Mesenchymal stem cell (in vitro differentiated cells and primary cell): ENCODE results near the gene C9orf40.

Experiments
- DNase-seq: peaks from one replicate; pipeline ENCODE4 v3.0.0-alpha.2; 2013
- H2AFZ ChIP-seq: one replicate; pipeline ENCODE4 v1.6.1; 2013; ENCODE audit warnings: low read depth, mild to moderate bottlenecking, control low read depth, inconsistent platforms, low read length, moderate library complexity
- H2AK5ac ChIP-seq: 2 replicates; pipeline ENCODE4 v1.6.1; 2013; ENCODE audit warnings: low read length, moderate library complexity, mild to moderate bottlenecking, inconsistent platforms; ENCODE audit not compliant: severe bottlenecking
- H2BK120ac ChIP-seq: one replicate; pipeline ENCODE4 v1.6.1; 2013; ENCODE audit warnings: low read depth, mild to moderate bottlenecking, inconsistent platforms, low read length, moderate library complexity
- H2BK12ac ChIP-seq, 2 experiments: one replicate each; pipeline ENCODE4 v1.6.1; 2013; ENCODE audit warnings: inconsistent platforms in 2 of 2, low read length in 2 of 2, mild to moderate bottlenecking in 2 of 2, moderate library complexity in 2 of 2, control low read depth in 1 of 2
- H2BK15ac ChIP-seq: one replicate; pipeline ENCODE4 v1.6.1; 2013; ENCODE audit warnings: mild to moderate bottlenecking, low read depth, inconsistent platforms; ENCODE audit not compliant: poor library complexity, severe bottlenecking
- H2BK5ac ChIP-seq: 2 replicates; pipeline ENCODE4 v1.6.1; 2013; ENCODE audit warnings: low read depth, mild to moderate bottlenecking, low read length, control low read depth, inconsistent platforms; ENCODE audit not compliant: poor library complexity, severe bottlenecking
- H3K14ac ChIP-seq, 2 experiments: one replicate each; pipeline ENCODE4 v1.6.1; 2013; ENCODE audit warnings: inconsistent platforms in 2 of 2, low read length in 2 of 2, control low read depth in 1 of 2, mild to moderate bottlenecking in 1 of 2, moderate library complexity in 1 of 2
- H3K18ac ChIP-seq, 2 experiments: one replicate each; pipeline ENCODE4 v1.6.1; 2013; ENCODE audit warnings: inconsistent platforms in 2 of 2, low read length in 2 of 2, control low read depth in 1 of 2, low read depth in 1 of 2, mild to moderate bottlenecking in 1 of 2
- H3K23ac ChIP-seq, 2 experiments: one replicate each; pipeline ENCODE4 v1.6.1; 2013; ENCODE audit warnings: inconsistent platforms in 2 of 2, low read length in 2 of 2, mild to moderate bottlenecking in 2 of 2, moderate library complexity in 2 of 2, control low read depth in 1 of 2
- H3K27ac ChIP-seq: 2 replicates; pipeline ENCODE4 v1.5.1; 2013; ENCODE audit warnings: mild to moderate bottlenecking, moderate library complexity, low read length, control low read depth, inconsistent platforms; ENCODE audit not compliant: poor library complexity, severe bottlenecking
- H3K27me3 ChIP-seq, 2 experiments: 2 replicates each; pipeline versions ENCODE4 v1.6.1 to v1.7.0; 2013; ENCODE audit warnings: low read length in 2 of 2, mild to moderate bottlenecking in 2 of 2, moderate library complexity in 2 of 2, control low read depth in 1 of 2, inconsistent platforms in 1 of 2; ENCODE audit not compliant: control insufficient read depth in 1 of 2, insufficient read depth in 1 of 2
- H3K36me3 ChIP-seq, 2 experiments: 2 replicates each; pipeline versions ENCODE4 v1.6.1 to v1.7.0; 2013; ENCODE audit warnings: low read length in 2 of 2, control low read depth in 1 of 2, inconsistent platforms in 1 of 2, low read depth in 1 of 2, mild to moderate bottlenecking in 1 of 2; ENCODE audit not compliant: insufficient read depth in 2 of 2, control insufficient read depth in 1 of 2
- H3K4ac ChIP-seq, 2 experiments: one replicate each; pipeline ENCODE4 v1.6.1; 2013; ENCODE audit warnings: inconsistent platforms in 2 of 2, low read length in 2 of 2, mild to moderate bottlenecking in 2 of 2, moderate library complexity in 2 of 2, control low read depth in 1 of 2, low read depth in 1 of 2
- H3K4me1 ChIP-seq: 2 replicates; pipeline ENCODE4 v1.6.1; 2013; ENCODE audit warnings: low read depth, low read length, control low read depth; ENCODE audit not compliant: control insufficient read depth, insufficient read depth
- H3K4me2 ChIP-seq: 2 replicates; pipeline ENCODE4 v1.6.1; 2013; ENCODE audit warnings: low read length, mild to moderate bottlenecking, inconsistent platforms; ENCODE audit not compliant: poor library complexity, severe bottlenecking
- H3K4me3 ChIP-seq, 2 experiments: 2 replicates each; pipeline versions ENCODE4 v1.5.1 to v1.7.0; 2013; ENCODE audit warnings: low read length in 2 of 2, mild to moderate bottlenecking in 2 of 2, control low read depth in 1 of 2, low read depth in 1 of 2; ENCODE audit not compliant: insufficient read depth in 1 of 2
- H3K79me1 ChIP-seq: replicated peaks from 2 replicates; pipeline ENCODE4 v1.6.1; 2013; ENCODE audit warnings: mild to moderate bottlenecking, control low read depth, low read length, inconsistent platforms; ENCODE audit not compliant: poor library complexity, severe bottlenecking
- H3K9ac ChIP-seq: 2 replicates; pipeline ENCODE4 v1.7.0; 2013; ENCODE audit warnings: mild to moderate bottlenecking, low read length, moderate library complexity
- H3K9me3 ChIP-seq: 2 replicates; pipeline ENCODE4 v1.7.0; 2013; ENCODE audit warnings: mild to moderate bottlenecking, low read length; ENCODE audit not compliant: control insufficient read depth
- H4K8ac ChIP-seq: one replicate; pipeline ENCODE4 v1.6.1; 2013; ENCODE audit warnings: inconsistent platforms, mild to moderate bottlenecking, low read length, moderate library complexity
- H4K91ac ChIP-seq: one replicate; pipeline ENCODE4 v1.6.1; 2013; ENCODE audit warnings: mild to moderate bottlenecking, low read length, inconsistent platforms
- WGBS: methylation state at CpG from one replicate; pipeline ENCODE4 v1.1.7; 2013; ENCODE audit warnings: mixed read lengths; 5-methylcytosine and 5-hydroxymethylcytosine counted together

Gene C9orf40

GRCh38 chr9:74907085-74907484 is 45.6 kb downstream of the C9orf40 start:
- no peak overlapping the region for H4K8ac ChIP-seq
- no peak overlapping the region for H3K9ac ChIP-seq
- no peak overlapping the region for H2AFZ ChIP-seq
- H3K4me1 ChIP-seq, result no peaks in the 10 kb centered on the region
- H3K9me3 ChIP-seq, result no peaks in the 10 kb centered on the region
- no peak overlapping the region for H3K18ac ChIP-seq
- no peak overlapping the region for H4K91ac ChIP-seq
- no peaks in the 10 kb centered on the region for H3K36me3 ChIP-seq
- H3K4me3 ChIP-seq, result no peak overlapping the region
- no peak overlapping the region for H3K4me2 ChIP-seq
- no peak overlapping the region for H2BK120ac ChIP-seq
- no peak overlapping the region for H2AK5ac ChIP-seq
- no peak overlapping the region for H2BK15ac ChIP-seq
- WGBS, result 92% methylated on average over 3 of the region's 3 CpGs
- no peak overlapping the region for H3K23ac ChIP-seq
- peaks cover 0 to 12% of the 10 kb centered on the region in 2 experiments for H3K27me3 ChIP-seq
- no peak overlapping the region for H3K27ac ChIP-seq
- H3K79me1 ChIP-seq, result no peaks in the 10 kb centered on the region
- no peak overlapping the region for H3K14ac ChIP-seq
- no peak overlapping the region for H2BK12ac ChIP-seq
- no peak overlapping the region for H3K4ac ChIP-seq
- no peak overlapping the region for H2BK5ac ChIP-seq
- no peak for DNase-seq

GRCh38 chr9:74901001-74901400 is 51.7 kb downstream of the C9orf40 start:
- Histone ChIP-seq H3K27me3 (peaks cover 0 to 6% of the 10 kb centered on the region in 2 experiments), H3K4me3 (no peak overlapping the region), H3K14ac (no peak overlapping the region), H3K79me1 (no peaks in the 10 kb centered on the region), H2BK15ac (no peak overlapping the region), H3K23ac (no peak overlapping the region), H3K9ac (no peak overlapping the region), H2BK5ac (no peak overlapping the region), H2AK5ac (no peak overlapping the region), H3K27ac (no peak overlapping the region), H3K9me3 (no peaks in the 10 kb centered on the region), H2AFZ (no peak overlapping the region), H3K4me1 (no peaks in the 10 kb centered on the region), H3K36me3 (no peaks in the 10 kb centered on the region), H4K91ac (no peak overlapping the region), H3K18ac (no peak overlapping the region), H4K8ac (no peak overlapping the region), H3K4ac (no peak overlapping the region), H2BK120ac (no peak overlapping the region), H2BK12ac (no peak overlapping the region), H3K4me2 (no peak overlapping the region)
- DNase-seq, result no peak
